OCI-LY3 (cell line): ENCODE data around the gene STIM2.

Experiments
- CTCF ChIP-seq: fragments of 200-600, 300-600 bp; sonication (generic); IDR thresholded peaks from 2 replicates; pipeline ENCODE4 v1.5.1; 2014; ENCODE audit warnings: antibody characterized with exemption, low read length, low read depth
- EZH2phosphoT487 ChIP-seq: fragments of 200-600 bp; shearing (Covaris generic); IDR thresholded peaks from 2 replicates; pipeline ENCODE4 v1.6.1; 2018; ENCODE audit warnings: antibody characterized with exemption, mixed run types, low read depth

DNA sequence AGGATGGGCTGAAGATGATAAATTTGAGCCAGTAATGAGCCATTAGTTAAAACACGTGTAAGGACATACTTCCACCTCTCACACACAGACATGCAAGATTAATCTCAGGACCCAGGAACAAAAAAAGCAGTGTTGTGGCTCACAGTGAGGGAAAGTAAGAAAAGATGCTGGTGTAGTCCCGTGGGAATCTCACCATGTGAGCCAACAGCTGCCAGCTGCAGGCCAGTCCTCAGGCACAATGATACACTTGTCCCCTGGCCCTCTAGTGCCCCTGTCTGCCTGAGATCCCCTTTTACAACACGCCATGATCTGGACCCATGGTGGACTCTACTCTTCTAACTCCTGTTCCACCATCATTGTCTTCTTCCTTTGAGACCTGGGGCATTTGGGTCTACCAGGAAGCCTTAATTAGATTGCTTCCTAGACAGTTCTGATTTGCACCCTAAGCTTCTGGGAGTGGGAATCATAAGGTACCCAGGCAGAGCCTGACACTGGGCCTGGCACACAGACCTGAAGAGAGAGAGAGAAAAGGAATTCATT lies 194.7 kb downstream of the STIM2 start:
- no peak for TF ChIP-seq CTCF
- no peak for TF ChIP-seq EZH2phosphoT487
